GM19463 (cell line): Measurements from ENCODE around the gene PLEKHA5.
"Not testable (repeated sequence)": the region's sequence is repeated elsewhere in the genome, so short reads cannot be mapped to it uniquely, and the experiment has no call there.

Experiments
- ATAC-seq: cut with Tn5 transposase; IDR thresholded peaks from one replicate; pipeline ENCODE4 v1.9.1; 2021; ENCODE audit warnings: mild to moderate bottlenecking, moderate library complexity; ENCODE audit not compliant: unreplicated experiment

Gene PLEKHA5

GRCh38 chr12:19227190-19227879 lies 97.8 kb downstream of the PLEKHA5 start:
- no peak for ATAC-seq

DNA sequence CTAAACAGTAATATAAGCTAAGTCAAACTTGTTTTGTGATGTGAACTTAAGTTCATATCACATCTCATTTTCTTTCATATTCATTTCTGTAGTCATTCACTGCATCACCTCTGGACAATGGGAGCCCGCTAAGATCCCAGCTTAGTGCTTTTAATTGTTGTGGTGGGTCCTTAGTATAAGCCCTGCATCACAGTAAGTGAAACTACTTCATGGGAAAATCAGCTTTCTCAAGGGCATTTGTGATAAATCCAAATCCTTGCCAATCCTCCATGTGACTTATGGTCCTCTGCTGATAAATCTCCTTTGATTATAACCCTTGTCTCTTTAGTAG lies 98.3 kb downstream of the PLEKHA5 start:
- ATAC-seq: no peak

DNA sequence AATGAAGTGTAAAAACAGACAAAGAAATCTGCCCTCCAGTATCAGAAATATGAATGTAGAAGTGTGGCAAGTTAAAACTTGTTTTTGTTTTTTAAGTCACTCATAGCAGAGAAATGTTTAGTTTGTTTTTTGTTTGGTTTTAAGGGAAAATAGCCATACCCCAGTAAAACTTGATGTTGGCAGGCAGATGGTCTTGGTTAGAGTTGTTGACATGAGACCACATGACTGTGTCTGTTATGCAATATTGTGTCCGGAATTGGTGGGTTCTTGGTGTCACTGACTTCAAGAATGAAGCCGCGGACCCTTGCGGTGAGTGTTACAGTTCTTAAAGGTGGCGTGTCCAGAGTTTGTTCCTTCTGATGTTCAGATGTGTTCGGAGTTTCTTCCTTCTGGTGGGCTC lies 99.5 kb downstream of the PLEKHA5 start:
- not testable (repeated sequence) for ATAC-seq

DNA sequence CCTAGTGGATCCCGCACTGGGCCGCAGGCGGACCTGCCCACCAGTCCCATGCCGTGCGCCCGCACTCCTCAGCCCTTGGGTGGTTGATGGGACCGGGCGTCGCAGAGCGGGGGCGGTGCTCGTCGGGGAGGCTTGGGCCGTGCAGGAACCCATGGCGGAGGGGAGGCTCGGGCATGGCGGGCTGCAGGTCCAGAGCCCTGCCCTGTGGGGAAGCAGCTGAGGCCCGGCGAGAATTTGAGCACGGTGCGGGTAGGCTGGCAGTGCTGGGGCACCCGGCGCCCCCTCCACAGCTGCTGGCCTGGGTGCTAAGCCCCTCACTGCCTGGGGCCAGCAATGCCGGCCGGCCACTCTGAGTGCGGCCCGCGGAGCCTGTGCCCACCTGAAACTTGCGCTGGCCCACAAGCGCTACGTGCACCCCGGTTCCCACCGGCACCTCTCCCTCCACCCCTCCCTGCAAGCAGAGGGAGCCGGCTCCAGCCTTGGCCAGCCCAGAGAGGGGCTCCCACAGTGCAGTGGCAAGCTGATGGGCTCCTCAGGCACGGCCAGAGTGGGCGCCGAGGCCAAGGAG lies 100.8 kb downstream of the PLEKHA5 start:
- ATAC-seq: no peak

DNA sequence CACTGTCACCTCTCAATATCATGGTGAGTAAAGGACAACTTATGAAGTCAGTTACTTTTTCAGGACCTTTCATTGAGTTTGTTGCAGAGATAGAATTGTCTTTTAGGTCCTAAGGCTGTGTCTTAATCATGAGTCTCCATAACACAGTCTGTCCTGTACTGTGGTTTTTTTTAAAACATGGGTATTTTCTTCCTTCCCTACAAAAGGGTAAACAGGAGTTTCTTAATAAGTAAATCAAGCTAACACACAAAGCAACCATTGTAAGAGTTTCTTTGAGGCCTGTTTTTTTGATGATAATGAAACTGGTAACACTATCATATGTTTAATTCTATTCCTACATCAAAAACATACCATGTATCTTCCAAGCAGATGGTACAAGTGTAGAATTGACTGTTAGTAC lies 101.4 kb downstream of the PLEKHA5 start:
- ATAC-seq: no peak

DNA sequence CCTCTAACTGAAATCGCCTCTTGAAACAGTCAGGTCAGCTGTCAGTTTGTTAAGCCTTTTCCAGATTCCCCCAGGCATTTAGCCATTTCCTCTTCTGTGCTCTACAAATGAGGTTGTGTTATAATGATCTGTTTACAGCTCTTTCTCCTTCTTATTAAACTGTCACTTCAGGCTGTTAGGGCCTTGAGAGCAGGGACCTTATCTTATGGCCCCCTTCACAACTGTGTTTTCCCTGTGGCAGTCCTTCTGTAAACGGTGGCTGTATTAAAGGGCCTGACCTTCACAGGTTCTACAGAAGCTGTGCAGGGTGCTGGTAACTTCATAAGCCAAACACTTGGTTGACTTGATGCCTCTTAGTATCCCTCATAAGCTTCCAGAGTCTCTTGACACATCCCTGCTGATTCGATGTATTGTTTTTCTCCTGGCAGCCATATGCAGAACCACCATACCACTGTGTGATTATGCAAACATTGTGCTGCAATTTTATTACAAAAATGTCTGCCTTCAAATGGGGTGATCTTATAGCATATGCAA lies 104.7 kb downstream of the PLEKHA5 start:
- no peak for ATAC-seq

DNA sequence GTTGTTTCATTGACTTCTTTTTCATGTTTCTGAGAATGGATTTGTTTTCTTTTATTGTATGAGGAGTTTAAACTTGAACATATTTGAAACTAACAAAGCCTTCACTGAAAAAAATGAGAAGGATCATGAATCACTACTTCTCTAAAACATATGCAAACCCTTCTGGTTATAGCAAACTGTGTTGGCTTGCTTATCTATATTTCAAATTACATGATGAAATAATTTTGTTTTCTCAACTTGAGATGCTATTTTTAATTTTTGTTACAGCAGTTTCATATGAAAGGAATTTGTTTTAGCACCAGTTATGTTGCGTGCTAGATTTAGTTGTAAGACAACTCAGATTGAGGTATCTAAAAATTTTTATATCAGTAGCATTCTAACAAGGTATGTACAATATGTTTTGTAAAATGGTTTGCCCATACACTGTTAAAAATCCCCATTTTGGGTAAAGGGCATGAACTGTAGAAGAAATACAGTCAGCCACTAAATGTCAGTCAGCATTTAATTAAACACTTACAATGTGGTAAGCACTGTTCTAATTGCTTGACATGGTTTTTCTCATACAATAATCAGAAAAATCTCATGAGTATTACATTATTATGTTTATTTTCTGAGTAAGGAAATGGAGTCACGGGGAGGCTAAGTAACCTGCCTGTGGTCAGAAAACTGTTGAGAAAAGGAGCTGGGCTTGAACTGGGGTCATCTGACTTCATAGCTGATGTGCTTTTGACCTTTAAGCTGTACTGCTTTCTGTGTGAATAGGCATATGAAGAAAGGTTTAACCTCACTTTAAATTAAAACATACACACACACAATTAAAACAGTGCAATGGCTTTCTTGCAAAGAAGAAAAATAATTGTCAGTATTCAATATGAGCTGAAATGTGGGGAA lies 105.7 kb downstream of the PLEKHA5 start:
- ATAC-seq: no peak

DNA sequence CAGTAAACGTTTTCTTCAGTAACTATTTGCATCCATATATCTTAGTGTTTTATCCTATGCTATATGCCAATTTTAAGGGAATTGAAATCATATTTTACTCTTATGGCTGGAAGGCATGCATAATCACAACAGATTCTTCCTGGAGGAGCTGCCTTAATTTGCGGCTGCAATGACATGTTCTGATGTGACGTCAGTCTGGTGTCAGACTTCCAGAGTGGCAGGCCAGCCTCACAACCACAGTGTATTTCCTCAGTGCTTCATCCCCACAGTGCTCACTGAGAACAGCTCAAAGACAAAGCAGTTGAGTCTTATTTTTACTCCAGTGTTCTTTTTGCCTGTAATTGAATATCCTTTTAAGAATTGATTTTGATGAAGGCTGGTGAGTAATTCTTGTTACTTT lies 107.1 kb downstream of the PLEKHA5 start:
- ATAC-seq: no peak

DNA sequence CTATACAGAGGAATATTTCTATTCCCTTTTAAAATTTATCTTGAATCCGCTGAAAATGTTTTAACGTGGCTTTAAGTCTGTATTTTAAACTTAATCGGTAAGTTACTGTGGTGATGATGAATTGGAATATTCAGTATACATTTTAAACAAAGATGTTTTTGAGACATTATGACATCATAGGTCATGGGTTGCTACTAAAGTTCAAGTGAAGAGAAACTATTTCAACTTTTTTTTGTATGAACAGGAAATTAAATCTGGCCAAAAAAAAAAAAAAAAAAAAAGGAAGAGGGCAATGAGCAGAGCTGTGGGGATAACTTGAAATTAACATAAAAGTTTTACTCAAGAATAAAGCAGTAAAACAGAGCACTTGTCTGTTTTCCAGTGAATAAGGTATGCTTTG lies 109.0 kb downstream of the PLEKHA5 start:
- no peak for ATAC-seq

DNA sequence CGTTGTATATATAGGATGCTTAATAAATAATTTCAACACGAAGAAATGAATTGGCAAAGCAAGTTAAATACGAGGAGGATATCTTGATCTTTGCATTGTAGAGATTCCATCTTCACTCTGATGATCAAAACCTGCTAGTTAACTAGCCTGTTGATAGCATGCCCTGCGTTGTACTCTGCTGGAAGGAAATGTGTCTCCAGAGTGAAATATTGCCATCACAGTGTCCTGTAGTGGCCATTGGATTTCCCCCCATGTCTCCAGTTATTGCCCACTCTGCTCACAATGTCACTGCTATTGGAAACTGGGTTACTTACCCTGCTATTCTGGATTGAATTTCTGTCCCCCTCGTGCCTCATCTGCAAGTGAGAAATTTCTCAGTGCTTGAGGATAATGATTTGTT lies 109.6 kb downstream of the PLEKHA5 start:
- no peak for ATAC-seq

DNA sequence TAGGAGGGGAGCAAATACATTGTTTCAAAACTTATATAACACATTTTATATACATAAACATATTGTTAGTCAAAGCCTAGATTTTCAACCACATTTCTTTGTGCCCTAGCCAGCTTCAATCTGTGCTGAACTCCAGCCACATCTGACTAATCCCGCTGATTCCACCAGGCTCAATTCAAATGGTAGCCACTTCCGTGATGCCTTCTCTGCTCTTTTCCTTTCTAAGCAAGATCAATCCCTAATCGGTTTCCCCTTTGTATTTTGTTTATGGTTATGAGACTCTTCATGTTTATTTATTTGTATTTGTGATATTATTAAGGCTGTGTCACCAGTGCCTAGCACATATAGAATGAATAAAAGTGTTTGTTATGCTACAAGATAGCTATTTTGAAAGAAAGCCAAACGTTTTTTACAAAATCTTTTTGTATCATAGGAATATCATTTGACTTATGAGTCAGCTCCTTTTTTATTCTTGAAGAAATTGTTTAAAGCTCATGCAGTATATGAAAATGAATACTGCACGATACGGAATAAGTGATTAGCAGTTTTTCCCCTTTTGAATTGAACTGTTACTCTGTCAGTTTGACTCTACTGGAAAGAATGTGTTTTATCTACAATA lies 110.2 kb downstream of the PLEKHA5 start:
- no peak for ATAC-seq

DNA sequence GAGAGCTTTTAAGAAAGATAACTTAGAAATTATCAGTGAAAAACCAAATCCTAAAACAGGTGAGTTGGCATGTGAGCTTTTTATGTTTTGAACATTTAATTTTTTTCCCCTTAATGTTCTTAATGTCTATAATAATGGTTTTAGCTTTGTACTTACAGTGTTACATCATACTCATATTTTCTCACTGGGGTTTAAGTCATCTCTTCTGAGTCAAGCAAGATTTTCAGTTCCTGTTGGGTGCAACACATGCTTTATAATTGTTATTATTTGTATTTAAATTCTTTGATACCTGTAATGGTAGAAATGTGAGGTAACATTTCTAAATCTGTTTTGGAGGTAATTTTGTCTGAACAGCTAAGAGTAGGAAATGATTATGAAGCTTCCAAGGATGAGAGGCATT lies 113.0 kb downstream of the PLEKHA5 start:
- ATAC-seq: no peak

- ATAC-seq: no peak
Observed at GRCh38 chr12:19243551-19243950, 114.0 kb downstream of the PLEKHA5 start.

- no peak for ATAC-seq
Observed at GRCh38 chr12:19244312-19244711, 114.8 kb downstream of the PLEKHA5 start.

- no peak for ATAC-seq
Observed at GRCh38 chr12:19245106-19245505, 115.6 kb downstream of the PLEKHA5 start.

DNA sequence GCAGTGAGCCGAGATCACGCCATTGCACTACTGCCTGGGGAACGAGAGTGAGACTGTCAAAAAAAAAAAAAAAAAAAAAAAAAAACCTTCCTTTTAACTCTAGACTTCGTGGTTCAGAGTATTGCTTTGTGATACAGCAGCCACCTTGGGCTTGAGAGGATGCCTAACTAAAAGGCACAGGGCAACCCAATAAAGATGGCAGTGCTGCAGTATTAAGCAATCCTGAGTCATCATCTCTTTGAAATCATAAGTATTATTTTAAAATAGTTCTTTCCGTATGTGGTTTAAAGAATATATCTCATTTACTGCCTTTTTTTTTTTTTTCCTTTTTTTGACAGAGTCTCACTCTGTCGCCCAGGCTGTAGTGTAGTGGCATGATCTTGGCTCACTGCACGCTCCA lies 116.1 kb downstream of the PLEKHA5 start:
- ATAC-seq: no peak

- ATAC-seq: no peak
Observed at GRCh38 chr12:19246933-19247332, 117.4 kb downstream of the PLEKHA5 start.

DNA sequence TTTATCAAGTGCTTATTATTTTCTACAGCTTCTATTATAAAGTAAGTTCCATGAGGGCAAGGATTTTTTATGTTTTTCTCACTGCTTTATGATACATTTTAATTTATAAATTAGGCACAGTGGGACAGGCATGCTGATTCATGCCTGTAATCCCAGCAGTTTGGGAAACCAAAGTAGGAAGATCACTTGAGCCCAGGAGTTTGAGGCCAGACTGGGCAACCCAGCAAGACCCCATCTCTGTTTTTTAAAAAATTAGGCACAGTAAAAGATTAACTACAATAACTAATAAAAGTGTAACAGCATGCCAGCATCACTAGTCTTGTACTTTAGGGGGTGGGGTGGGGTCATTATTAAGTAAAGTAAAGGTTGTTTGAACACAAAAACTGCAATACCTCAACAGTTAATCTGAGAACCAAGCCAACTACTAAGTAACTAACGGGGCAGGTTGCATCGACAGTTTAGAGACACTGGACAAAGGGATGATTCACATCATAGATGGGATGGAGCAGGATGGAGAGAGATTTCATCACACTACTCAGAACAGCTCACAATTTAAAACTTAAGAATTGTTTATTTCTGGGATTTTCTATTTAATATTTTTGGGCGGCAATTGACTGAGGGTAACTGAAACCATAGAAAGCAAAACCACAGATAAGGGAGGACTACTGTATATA lies 119.5 kb downstream of the PLEKHA5 start:
- no peak for ATAC-seq

- ATAC-seq: no peak
Observed at GRCh38 chr12:19251481-19252132, 122.1 kb downstream of the PLEKHA5 start.

DNA sequence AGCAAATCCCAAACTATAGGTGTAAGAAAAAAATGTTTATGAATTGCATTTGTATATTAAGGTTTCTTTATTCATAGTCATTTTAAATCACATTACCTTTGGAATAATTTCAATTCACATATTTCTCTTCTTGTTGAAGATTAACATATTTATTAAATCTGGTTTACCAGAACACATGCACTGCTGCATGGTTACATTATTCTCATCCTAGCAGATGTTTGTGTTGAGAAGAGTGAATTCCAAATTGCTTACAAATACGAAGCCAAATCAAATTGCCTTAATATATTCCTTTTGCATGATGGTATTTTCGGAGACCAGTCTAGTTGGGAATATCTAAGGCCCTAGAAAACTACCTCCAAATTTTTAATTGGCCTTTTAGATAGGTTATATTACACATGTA lies 130.6 kb downstream of the PLEKHA5 start:
- ATAC-seq: no peak
